Activated T-cell treated with anti-CD3 and anti-CD28 coated beads, Interleukin-2, amount 50 U/mL, for 4 hours (primary cell): ENCODE measurements around the gene SOCS6. TPM values are rescaled to one million over a fixed set of nuclear protein-coding genes. Genes with fewer than 3 reads are reported as not detected.

ENCODE experiments used
- ATAC-seq, 2 donors: fragments of 200-7000 bp; cut with Tn5 transposase; one replicate each; pipeline ENCODE4 v1.10.0; 2021
- DNase-seq: peaks from one replicate; pipeline ENCODE4 v3.0.0-alpha.2; 2020
- H3K27me3 Mint-ChIP-seq: one replicate; pipeline ENCODE4 v1.8.0; 2021; ENCODE audit warnings: low read depth, mixed read lengths
- H3K36me3 Mint-ChIP-seq: one replicate; pipeline ENCODE4 v1.8.0; 2022; ENCODE audit warnings: mixed read lengths; ENCODE audit not compliant: insufficient read depth
- H3K4me1 Mint-ChIP-seq: one replicate; pipeline ENCODE4 v1.8.0; 2021; ENCODE audit warnings: low read depth, mixed read lengths
- H3K4me3 Mint-ChIP-seq: one replicate; pipeline ENCODE4 v1.8.0; 2021; ENCODE audit warnings: mild to moderate bottlenecking, moderate library complexity, mixed read lengths
- H3K9me3 Mint-ChIP-seq: one replicate; pipeline ENCODE4 v1.8.0; 2021; ENCODE audit warnings: mixed read lengths
- total RNA-seq, 3 donors: library from RNA; stranded (reverse); gene quantifications; one replicate each; pipeline ENCODE4 v1.2.1, GENCODE V29; 2021

SOCS6 gene
- total RNA-seq, 3 donors from 2014 or later: 0.63 to 0.81 (median 0.79) TPM

- Mint-ChIP-seq H3K27me3 (peaks cover 35% of the 10 kb centered on the region), H3K4me3 (no peak overlapping the region), H3K4me1 (no peaks in the 10 kb centered on the region), H3K9me3 (no peaks in the 10 kb centered on the region), H3K36me3 (no peaks in the 10 kb centered on the region)
- ATAC-seq (no peak), DNase-seq (no peak)
Observed at GRCh38 chr18:70295192-70296188, 6.6 kb downstream of the SOCS6 start.

- H3K4me3 Mint-ChIP-seq: no peak overlapping the region
- H3K4me1 Mint-ChIP-seq: no peaks in the 10 kb centered on the region
- H3K9me3 Mint-ChIP-seq: no peaks in the 10 kb centered on the region
- no peaks in the 10 kb centered on the region for H3K36me3 Mint-ChIP-seq
- ATAC-seq (no peak), DNase-seq (no peak)
- peaks cover 27% of the 10 kb centered on the region for H3K27me3 Mint-ChIP-seq
Observed at GRCh38 chr18:70296289-70296688, 7.4 kb downstream of the SOCS6 start.

GRCh38 chr18:70296781-70297180 is 7.9 kb downstream of the SOCS6 start:
- Mint-ChIP-seq H3K9me3 (no peaks in the 10 kb centered on the region), H3K4me3 (no peak overlapping the region), H3K4me1 (no peaks in the 10 kb centered on the region), H3K27me3 (peaks cover 23% of the 10 kb centered on the region), H3K36me3 (no peaks in the 10 kb centered on the region)
- no peak for ATAC-seq
- no peak for DNase-seq

- ATAC-seq (no peak), DNase-seq (no peak)
- no peaks in the 10 kb centered on the region for H3K36me3 Mint-ChIP-seq
Observed at GRCh38 chr18:70299393-70299792, 10.5 kb downstream of the SOCS6 start.

GRCh38 chr18:70301667-70302066 is 12.8 kb downstream of the SOCS6 start:
- Mint-ChIP-seq H3K9me3 (no peaks in the 10 kb centered on the region), H3K36me3 (no peaks in the 10 kb centered on the region), H3K27me3 (no peaks in the 10 kb centered on the region), H3K4me1 (no peaks in the 10 kb centered on the region), H3K4me3 (no peak overlapping the region)
- DNase-seq (no peak), ATAC-seq (no peak)

More at GRCh38 chr18:70299393-70299792, 10.5 kb downstream of the SOCS6 start:
- peaks cover 4% of the 10 kb centered on the region for H3K27me3 Mint-ChIP-seq
- H3K9me3 Mint-ChIP-seq: no peaks in the 10 kb centered on the region
- H3K4me1 Mint-ChIP-seq: no peaks in the 10 kb centered on the region
- no peak overlapping the region for H3K4me3 Mint-ChIP-seq

GRCh38 chr18:70308555-70309294 is 19.9 kb downstream of the SOCS6 start:
- H3K4me1 Mint-ChIP-seq: no peaks in the 10 kb centered on the region
- H3K4me3 Mint-ChIP-seq: no peak overlapping the region
- no peak for DNase-seq
- peaks cover 5% of the 10 kb centered on the region for H3K9me3 Mint-ChIP-seq
- H3K27me3 Mint-ChIP-seq: peaks cover 3% of the 10 kb centered on the region
- no peaks in the 10 kb centered on the region for H3K36me3 Mint-ChIP-seq
- ATAC-seq: no peak

GRCh38 chr18:70310560-70311320 is 21.9 kb downstream of the SOCS6 start:
- ATAC-seq (no peak), DNase-seq (no peak)
- peaks cover 5% of the 10 kb centered on the region for H3K9me3 Mint-ChIP-seq
- H3K4me3 Mint-ChIP-seq: no peak overlapping the region
- H3K27me3 Mint-ChIP-seq: peaks cover 3% of the 10 kb centered on the region
- no peaks in the 10 kb centered on the region for H3K4me1 Mint-ChIP-seq
- H3K36me3 Mint-ChIP-seq: no peaks in the 10 kb centered on the region

- ATAC-seq (no peak), DNase-seq (no peak)
- Mint-ChIP-seq H3K36me3 (no peaks in the 10 kb centered on the region), H3K4me1 (no peaks in the 10 kb centered on the region), H3K9me3 (peaks cover 5% of the 10 kb centered on the region), H3K27me3 (peaks cover 3% of the 10 kb centered on the region), H3K4me3 (no peak overlapping the region)
Observed at GRCh38 chr18:70311726-70312125, 22.9 kb downstream of the SOCS6 start.

- Mint-ChIP-seq H3K27me3 (peaks cover 3% of the 10 kb centered on the region), H3K36me3 (no peaks in the 10 kb centered on the region), H3K9me3 (peaks cover 2% of the 10 kb centered on the region), H3K4me1 (no peaks in the 10 kb centered on the region), H3K4me3 (no peak overlapping the region)
- no peak for ATAC-seq
- no peak for DNase-seq
Observed at GRCh38 chr18:70313640-70314039, 24.8 kb downstream of the SOCS6 start.

- peaks cover 3% of the 10 kb centered on the region for H3K27me3 Mint-ChIP-seq
- ATAC-seq: no peak
Observed at GRCh38 chr18:70314151-70314782, 25.4 kb downstream of the SOCS6 start.

GRCh38 chr18:70319187-70319586 is 30.3 kb downstream of the SOCS6 start:
- DNase-seq (no peak), ATAC-seq (no peak)
- Mint-ChIP-seq H3K27me3 (no peaks in the 10 kb centered on the region), H3K9me3 (no peaks in the 10 kb centered on the region), H3K36me3 (no peaks in the 10 kb centered on the region), H3K4me1 (no peaks in the 10 kb centered on the region), H3K4me3 (no peak overlapping the region)

More at GRCh38 chr18:70314151-70314782, 25.4 kb downstream of the SOCS6 start:
- no peak for DNase-seq
- no peaks in the 10 kb centered on the region for H3K4me1 Mint-ChIP-seq
- no peaks in the 10 kb centered on the region for H3K36me3 Mint-ChIP-seq
- H3K4me3 Mint-ChIP-seq: no peak overlapping the region
- no peaks in the 10 kb centered on the region for H3K9me3 Mint-ChIP-seq

GRCh38 chr18:70321616-70322015 is 32.8 kb downstream of the SOCS6 start:
- ATAC-seq (no peak), DNase-seq (no peak)
- Mint-ChIP-seq H3K27me3 (no peaks in the 10 kb centered on the region), H3K36me3 (no peaks in the 10 kb centered on the region), H3K4me3 (no peak overlapping the region), H3K9me3 (no peaks in the 10 kb centered on the region), H3K4me1 (no peaks in the 10 kb centered on the region)

GRCh38 chr18:70322385-70322784 is 33.5 kb downstream of the SOCS6 start:
- ATAC-seq (no peak), DNase-seq (no peak)
- H3K27me3 Mint-ChIP-seq: no peaks in the 10 kb centered on the region
- no peaks in the 10 kb centered on the region for H3K36me3 Mint-ChIP-seq
- H3K4me1 Mint-ChIP-seq: no peaks in the 10 kb centered on the region
- no peaks in the 10 kb centered on the region for H3K9me3 Mint-ChIP-seq
- H3K4me3 Mint-ChIP-seq: no peak overlapping the region

GRCh38 chr18:70322928-70323327 is 34.1 kb downstream of the SOCS6 start:
- DNase-seq (no peak), ATAC-seq (no peak)
- no peaks in the 10 kb centered on the region for H3K27me3 Mint-ChIP-seq
- H3K4me3 Mint-ChIP-seq: no peak overlapping the region
- no peaks in the 10 kb centered on the region for H3K9me3 Mint-ChIP-seq
- H3K36me3 Mint-ChIP-seq: no peaks in the 10 kb centered on the region
- no peaks in the 10 kb centered on the region for H3K4me1 Mint-ChIP-seq
